HFFc6 (cell line): ENCODE data around the gene DOCK6. TPM values are rescaled to one million over a fixed set of nuclear protein-coding genes. Genes with fewer than 3 reads are reported as not detected.

ENCODE experiments used
- DNase-seq: peaks from one replicate; pipeline ENCODE4 v3.0.0-alpha.2; 2018
- H3K27ac Mint-ChIP-seq: 2 replicates; pipeline ENCODE4 v1.8.0; 2020; ENCODE audit warnings: mild to moderate bottlenecking, mixed read lengths
- H3K27me3 Mint-ChIP-seq: 2 replicates; pipeline ENCODE4 v1.8.0; 2021; ENCODE audit warnings: mild to moderate bottlenecking, moderate library complexity, mixed read lengths; ENCODE audit not compliant: insufficient read depth
- H3K36me3 Mint-ChIP-seq: 2 replicates; pipeline ENCODE4 v1.8.0; 2021; ENCODE audit warnings: low read depth, mixed read lengths
- H3K4me1 Mint-ChIP-seq: 2 replicates; pipeline ENCODE4 v1.8.0; 2020; ENCODE audit warnings: low read depth, mixed read lengths
- H3K4me3 Mint-ChIP-seq: 2 replicates; pipeline ENCODE4 v1.8.0; 2020; ENCODE audit warnings: mild to moderate bottlenecking, moderate library complexity, mixed read lengths
- H3K9me3 Mint-ChIP-seq: 2 replicates; pipeline ENCODE4 v1.8.0; 2020; ENCODE audit warnings: mild to moderate bottlenecking, mixed read lengths
- CTCF ChIP-seq: fragments of 200-600 bp; sonication (generic); IDR thresholded peaks from 2 replicates; pipeline ENCODE4 v1.5.0; 2021; ENCODE audit warnings: antibody characterized with exemption, mild to moderate bottlenecking
- total RNA-seq, 6 experiments: library from RNA; stranded (reverse); fragmentation: NEBNext Ultra II Directional; extraction: Animal tissue kit (Norgen Biotek cat#: 25700); gene quantifications; 2 replicates in 1 of 6; 3 replicates in 5 of 6; pipeline ENCODE4 v1.2.3, GENCODE V29; 2021

Gene DOCK6
- total RNA-seq, 6 experiments from 2014 or later: 20.7 to 32.2 (median 22.9) TPM

GRCh38 chr19:11198175-11198534, 64.2 kb downstream of the DOCK6 start:
- Mint-ChIP-seq H3K27me3 (0 out of 2 replicates have a peak, but pooled peaks cover 1% of the 10 kb centered on the region), H3K4me1 (peaks cover 33% of the 10 kb centered on the region), H3K36me3 (peaks cover 9% of the 10 kb centered on the region), H3K9me3 (no peaks in the 10 kb centered on the region), H3K4me3 (peak overlapping the region; percentile 84), H3K27ac (peak overlapping the region; percentile 77)
- DNase-seq: no peak
- no peak for TF ChIP-seq CTCF

- Mint-ChIP-seq H3K4me1 (peaks cover 26% of the 10 kb centered on the region), H3K4me3 (peak within 1 kb of the TSS; percentile 88), H3K27ac (peak within 1 kb of the TSS; percentile 81), H3K27me3 (0 out of 2 replicates have a peak, but pooled peaks cover 1% of the 10 kb centered on the region), H3K9me3 (no peaks in the 10 kb centered on the region), H3K36me3 (peaks cover 9% of the 10 kb centered on the region)
- DNase-seq: peak; percentile 35
- peak; percentile 24; the same call in 1 of the 2 replicates for TF ChIP-seq CTCF
Observed at GRCh38 chr19:11197291-11198174, 64.8 kb downstream of the DOCK6 start, which contains the start of gene KANK2. Gene KANK2, minus strand, starts transcription at chr19:11197545. Its CDS starts 3,034 bp downstream, at chr19:11194511.

- Mint-ChIP-seq H3K36me3 (peaks cover 15% of the 10 kb centered on the region), H3K9me3 (peaks cover 2% of the 10 kb centered on the region), H3K4me3 (peak overlapping the region; percentile 88), H3K4me1 (peaks cover 27% of the 10 kb centered on the region), H3K27ac (peak overlapping the region; percentile 81), H3K27me3 (peaks cover 1% of the 10 kb centered on the region; the same call in 1 of the 2 replicates)
- DNase-seq: no peak
- TF ChIP-seq CTCF: no peak
Observed at GRCh38 chr19:11196406-11197287, 65.7 kb downstream of the DOCK6 start.

- Mint-ChIP-seq H3K36me3 (peaks cover 21% of the 10 kb centered on the region), H3K4me1 (peaks cover 34% of the 10 kb centered on the region), H3K27ac (peak overlapping the region; percentile 81), H3K27me3 (peaks cover 1% of the 10 kb centered on the region; the same call in 1 of the 2 replicates), H3K4me3 (peak overlapping the region; percentile 88), H3K9me3 (peaks cover 5% of the 10 kb centered on the region)
- DNase-seq: no peak
- no peak for TF ChIP-seq CTCF
Observed at GRCh38 chr19:11195681-11196080, 66.6 kb downstream of the DOCK6 start.
